OCI-LY3 (cell line): ENCODE data around the gene NEK8.

Experiments used
- EZH2phosphoT487 ChIP-seq: fragments of 200-600 bp; shearing (Covaris generic); IDR thresholded peaks from 2 replicates; pipeline ENCODE4 v1.6.1; 2018; ENCODE audit warnings: antibody characterized with exemption, mixed run types, low read depth
- TF ChIP-seq, protein P1 (sequence below): fragments of 200-600, 300-600 bp; sonication (generic); IDR thresholded peaks from 2 replicates; pipeline ENCODE4 v1.5.1; 2014; ENCODE audit warnings: antibody characterized with exemption, low read length, low read depth

- TF ChIP-seq, protein P1, sequence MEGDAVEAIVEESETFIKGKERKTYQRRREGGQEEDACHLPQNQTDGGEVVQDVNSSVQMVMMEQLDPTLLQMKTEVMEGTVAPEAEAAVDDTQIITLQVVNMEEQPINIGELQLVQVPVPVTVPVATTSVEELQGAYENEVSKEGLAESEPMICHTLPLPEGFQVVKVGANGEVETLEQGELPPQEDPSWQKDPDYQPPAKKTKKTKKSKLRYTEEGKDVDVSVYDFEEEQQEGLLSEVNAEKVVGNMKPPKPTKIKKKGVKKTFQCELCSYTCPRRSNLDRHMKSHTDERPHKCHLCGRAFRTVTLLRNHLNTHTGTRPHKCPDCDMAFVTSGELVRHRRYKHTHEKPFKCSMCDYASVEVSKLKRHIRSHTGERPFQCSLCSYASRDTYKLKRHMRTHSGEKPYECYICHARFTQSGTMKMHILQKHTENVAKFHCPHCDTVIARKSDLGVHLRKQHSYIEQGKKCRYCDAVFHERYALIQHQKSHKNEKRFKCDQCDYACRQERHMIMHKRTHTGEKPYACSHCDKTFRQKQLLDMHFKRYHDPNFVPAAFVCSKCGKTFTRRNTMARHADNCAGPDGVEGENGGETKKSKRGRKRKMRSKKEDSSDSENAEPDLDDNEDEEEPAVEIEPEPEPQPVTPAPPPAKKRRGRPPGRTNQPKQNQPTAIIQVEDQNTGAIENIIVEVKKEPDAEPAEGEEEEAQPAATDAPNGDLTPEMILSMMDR, result no peak
- no peak for TF ChIP-seq EZH2phosphoT487
These were observed 22.8 kb upstream of the NEK8 start for GRCh38 chr17:28705728-28706334.
